ENCODE data around the gene TRIM36.

TRIM36 gene

DNA sequence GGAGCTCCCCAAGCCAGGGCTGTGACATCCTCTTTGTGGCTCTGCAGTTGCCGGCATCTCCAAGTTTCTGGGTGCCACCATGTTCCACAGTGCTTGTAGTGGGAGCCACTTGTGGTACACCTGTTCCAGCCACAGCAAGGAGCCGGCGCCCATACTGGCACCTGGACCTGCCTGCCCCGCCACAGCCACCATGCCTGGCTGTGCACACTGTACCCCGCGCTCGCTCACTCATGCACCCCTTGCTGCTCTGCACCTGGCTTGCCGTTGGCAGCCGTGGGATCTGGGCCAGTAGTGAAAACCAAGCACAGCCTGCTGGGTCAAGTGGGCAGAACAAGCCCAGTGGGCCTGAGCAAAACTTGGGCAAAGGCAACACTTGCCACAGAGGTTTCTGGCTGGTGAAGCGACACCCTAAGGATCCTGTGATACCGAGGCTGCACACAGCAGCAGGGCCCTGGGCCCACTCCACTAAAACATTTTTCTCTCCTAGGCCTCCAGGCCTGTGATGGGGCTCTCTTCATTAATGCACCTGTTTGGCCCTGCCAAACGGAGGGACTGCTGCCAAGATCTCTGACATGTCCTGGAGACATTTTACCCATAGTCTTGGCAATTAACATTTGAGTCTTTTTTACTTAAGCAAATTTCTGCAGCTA lies 2.8 kb downstream of the TRIM36 start:
- DNase-seq, result no peak

DNA sequence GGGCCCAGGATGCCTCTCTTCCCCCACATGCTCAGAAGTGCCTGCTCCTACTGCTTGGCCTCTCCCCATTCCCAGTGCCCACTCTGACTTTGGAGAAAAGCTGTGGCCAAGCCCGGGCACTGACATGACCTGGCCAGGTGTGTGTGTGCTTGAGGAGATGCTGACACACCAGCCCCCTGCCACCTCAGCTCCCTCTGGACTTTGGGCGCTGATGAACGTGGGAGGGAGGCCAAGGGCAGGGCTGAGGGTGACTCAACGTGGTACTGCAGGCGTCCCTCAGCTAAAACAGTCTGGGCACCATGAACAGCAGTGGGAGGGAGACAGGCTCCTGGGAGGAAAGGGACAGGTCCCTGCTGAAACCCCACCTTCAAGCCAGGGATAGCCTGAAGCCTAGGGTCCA lies 3.9 kb downstream of the TRIM36 start:
- no peak for DNase-seq

DNA sequence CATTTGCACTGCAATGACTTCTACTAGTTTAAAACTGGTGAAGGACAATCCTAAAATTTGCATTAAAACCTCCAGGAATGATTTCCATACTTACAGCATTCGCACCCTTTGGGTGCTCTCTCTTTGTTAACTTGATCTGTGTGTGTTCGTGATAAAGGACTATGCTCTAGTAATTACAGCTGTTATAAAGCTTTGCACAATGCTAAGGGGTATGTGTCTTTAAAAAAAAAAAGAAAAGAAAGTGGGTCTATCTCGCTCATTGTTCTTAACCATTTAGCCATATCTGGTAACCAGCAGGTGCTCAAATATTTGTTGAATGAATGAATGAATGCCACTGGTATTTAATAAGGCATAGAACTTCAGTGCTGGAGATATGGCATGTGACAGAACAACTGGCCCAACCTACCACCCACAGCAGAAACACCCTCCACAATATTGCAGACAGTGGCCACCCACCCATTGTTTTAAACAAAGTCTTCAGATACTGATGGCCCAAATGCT lies 8.7 kb downstream of the TRIM36 start:
- DNase-seq, result no peak

DNA sequence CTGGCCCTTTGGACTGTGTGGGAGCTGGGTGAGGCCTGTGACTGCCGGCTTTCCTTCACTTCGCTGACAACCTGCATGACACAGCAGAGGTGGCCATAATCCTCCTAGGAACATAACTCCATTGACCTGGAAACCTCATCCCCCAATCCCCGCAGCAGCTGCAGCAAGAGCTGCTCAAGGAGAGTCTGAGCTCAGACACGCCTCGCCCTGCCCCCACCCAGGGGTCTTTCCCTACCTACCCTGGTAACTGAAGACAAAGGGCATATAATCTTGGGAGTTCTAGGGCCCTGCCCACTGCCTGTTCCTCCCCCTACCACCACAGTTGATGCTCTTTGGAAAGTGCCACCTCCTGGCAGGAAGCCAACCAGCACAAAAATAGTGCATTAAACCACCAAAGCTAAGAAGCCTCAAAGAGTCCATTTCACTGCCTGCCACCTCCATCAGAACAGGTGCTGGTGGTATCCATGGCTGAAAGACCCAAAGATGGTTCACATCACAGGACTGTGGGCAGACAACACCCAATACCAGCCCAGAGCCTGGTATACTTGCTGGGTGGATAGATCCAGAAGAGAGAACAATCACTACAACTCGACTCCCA lies 18.4 kb downstream of the TRIM36 start:
- no peak for DNase-seq

DNA sequence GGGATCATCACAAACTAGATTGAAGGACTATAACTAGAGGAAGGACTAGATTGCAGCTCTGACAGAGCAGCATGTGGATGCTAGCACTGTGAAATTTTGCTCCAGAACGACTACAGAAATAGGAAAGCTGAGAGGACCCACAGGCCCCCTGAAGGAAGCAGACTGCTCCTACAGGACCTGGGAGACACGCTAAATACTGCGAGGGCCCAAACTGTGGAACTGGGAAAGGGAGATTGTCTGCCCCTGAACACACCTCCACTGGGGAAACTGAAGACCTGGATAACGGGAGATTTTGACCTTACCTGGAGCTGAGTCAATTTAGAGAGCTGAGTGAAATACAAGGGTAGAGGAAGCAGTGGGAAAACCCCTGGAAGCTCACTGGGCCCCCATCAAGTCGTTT lies 19.2 kb downstream of the TRIM36 start:
- DNase-seq, result no peak

DNA sequence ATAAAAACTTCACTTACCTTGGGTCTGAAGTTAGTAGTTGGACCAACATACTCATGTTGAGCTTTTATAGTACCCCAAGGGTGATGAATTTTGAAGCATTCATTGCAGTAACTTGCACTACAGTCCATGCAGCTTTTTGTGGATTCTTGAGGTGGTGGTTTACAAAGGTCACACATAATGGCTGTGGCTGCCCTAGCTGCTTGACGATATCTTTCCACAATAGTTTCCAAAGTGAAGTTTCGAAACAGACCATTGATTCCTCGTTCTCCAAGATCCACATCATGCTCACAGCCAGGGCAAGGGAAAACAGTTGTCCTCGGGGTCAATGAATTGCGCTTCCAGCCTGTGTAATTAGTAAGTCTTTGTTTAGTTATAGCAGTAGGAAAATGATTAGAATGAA lies 22.7 kb downstream of the TRIM36 start:
- DNase-seq, result no peak

DNA sequence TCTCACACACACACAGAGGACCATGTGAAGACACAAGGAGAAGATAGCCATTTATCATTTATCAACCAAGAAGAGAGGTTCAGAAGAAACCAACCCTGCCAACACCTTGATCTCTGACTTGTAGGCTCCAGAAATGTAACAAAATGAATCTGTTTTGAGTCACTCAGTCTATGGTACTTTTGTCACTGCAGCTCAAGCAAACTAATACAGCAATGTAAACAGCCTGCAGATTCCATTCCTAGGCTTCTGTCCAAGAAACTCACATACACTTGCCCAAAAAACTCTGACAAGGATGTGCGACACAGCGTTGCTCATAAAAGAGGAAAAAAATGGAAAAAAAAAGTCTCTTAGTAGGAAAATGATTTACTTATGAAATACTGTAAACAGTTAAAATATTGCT lies 33.4 kb downstream of the TRIM36 start:
- no peak for DNase-seq

DNA sequence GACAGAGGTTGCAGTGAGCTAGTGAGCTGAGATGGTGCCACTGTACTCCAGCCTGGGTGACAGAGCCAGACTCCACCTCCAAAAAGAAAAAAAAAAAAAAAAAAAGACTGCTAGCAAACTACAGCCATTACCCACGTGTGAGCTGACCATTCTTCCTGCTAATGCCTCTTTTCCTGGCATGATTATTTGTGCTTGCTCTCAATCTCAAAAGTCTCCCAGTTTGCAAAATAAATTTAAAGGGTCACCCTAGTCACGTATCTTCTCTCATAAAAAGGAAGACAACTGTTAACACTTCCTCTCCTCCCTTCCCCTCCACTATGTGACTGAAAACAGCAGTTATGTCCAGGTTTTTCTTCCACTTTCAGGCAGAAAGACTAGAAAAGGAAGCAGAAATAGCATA lies 37.2 kb downstream of the TRIM36 start:
- DNase-seq, result no peak

DNA sequence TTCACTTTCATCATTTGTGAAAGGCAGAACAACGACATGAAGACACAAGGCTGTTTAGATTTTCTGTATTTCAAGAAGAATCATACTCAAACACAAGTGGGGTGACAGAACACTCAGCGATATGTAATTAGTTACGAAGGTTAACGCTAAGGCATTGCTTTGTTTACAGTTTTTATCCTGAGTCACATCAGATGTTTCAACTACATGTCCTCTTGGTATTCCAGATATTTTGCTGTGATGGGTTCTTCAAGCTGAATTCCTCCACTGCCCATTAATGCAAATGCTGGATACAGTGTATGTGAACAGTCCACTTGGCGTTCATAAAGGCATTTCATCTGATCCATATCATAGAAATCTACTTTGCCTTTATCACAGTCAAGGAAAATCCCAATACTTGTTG lies 43.4 kb downstream of the TRIM36 start:
- DNase-seq, result no peak

DNA sequence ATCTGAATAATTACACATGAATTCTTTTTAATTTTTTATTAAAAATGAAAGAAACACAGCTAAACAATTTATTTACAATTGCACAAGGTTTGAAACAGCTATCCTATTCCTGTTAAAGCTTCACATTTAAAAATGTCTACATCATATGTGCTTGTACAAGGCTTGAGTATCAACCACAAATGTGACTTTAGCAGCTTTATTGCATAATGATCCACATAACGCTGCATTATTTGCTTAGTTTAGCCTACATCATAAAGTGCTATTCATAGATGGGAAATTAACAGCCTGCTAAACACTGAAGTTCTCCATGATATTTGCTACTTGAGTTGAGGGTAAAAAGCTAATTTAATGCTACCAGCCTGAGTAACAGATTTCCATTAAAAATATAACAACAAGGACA lies 45.0 kb downstream of the TRIM36 start:
- no peak for DNase-seq

DNA sequence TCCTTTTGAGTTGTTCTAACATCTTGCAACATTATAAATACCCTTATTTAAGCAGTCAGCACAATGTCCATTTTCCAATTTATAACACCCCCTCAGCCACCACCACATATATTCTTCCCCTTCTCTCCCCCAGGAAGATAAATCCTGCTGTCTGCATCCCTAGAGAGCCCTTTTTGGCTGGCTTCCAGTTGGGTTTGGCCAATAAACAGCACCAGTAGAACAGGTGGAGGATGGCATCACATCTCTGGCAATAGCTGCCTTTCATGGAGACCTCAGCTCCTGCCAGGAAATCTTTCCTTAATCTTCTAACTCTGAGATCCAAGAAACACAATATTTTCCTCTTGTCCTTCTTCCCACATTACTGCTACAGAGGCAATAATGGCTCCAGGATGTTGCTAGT lies 53.7 kb downstream of the TRIM36 start:
- no peak for DNase-seq

DNA sequence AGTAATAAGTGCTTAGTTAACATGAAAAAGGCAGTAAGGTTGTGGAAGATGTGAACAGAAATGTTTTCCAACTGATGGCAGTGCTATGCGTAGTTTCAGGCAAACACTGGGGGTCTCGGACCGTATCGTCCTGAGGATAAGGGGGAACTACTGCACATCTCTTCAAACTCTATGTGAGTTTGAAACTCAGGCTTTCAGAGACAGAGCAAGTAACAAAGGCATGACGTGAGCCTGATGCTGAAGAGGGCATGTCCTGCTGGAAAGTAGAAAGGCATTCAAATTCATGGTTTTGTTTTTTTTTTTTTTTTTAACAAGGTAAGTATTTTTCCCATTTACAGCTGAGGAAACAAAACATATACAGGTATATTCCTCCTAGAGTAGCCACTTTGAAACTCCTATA lies 59.9 kb downstream of the TRIM36 start:
- DNase-seq, result no peak

DNA sequence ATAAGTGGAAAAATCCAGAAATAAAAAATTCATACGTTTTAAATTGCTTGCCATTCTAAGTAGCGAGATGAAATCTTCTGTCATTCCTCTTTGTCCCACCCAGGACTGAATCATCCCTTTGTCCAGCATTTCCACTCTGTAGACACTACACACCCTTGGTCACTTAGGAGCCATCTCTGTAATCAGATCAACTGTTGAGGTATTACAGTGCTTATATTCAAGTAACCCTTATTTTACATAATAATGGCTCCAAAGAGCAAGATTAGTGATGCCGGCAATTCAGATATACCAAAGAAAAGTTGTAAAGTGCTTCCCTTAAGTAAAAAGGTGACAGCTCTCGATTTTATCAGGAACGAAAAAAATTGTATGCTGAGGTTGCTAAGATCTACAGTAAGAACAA lies 60.4 kb downstream of the TRIM36 start:
- DNase-seq, result no peak

DNA sequence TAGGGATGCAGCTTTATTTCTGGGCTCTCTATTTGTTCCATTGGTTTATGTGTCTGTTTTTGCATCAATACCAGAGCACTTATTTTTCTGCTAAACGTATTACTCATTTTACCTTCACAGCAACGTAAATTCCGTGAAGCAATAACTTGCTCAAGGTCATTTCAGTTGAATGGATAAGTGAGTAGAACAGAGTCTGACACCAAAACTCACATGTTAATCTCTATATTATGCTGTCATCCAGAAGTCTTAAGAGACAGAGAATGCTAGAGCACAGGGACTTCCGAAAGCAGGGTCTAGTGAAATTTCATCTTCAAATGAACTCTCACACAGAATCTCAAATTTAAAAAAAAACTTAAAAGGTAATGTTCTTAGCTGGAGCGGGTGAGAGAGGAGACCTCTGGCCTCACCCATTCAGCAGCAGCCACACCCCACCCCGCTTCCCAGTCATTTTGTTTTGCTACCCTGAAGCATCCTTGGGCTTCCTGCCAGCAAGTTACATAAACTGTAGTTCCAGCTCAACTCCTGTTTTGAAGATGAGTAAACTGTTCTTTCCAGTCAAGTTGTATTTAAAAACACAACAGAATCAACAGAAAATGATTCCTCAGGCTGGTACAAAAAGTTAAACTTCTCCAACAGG lies 69.3 kb downstream of the TRIM36 start:
- DNase-seq, result no peak

DNA sequence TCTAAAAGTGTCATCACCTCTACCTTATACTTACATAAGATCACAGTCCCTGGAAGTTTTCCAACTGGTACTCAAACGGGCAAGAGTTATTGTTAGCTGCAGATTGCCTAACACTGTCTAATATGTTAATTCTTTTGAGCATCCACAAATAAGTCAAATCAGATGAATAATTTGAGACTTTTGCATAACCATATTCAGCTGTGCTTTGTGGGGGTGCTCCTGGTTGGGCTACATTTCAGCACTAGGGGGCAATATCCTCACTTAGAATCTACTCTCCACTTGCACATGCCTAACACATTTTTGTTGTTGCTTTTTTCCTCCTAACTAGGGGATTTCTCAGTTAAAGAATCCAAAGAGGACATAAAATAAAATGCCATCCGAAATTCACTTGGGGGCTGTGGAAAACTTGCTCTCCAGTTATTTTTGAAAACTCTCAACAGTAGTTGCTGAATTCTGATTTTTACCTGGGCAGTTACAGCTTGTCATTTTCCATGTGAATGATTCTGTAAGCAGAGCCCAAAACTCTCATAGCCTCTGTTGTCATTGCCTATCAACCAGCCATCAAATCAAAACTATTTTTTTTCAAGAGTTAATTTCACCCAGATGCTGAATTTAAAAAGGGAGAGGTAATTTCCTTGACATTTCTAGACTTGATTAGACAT lies 71.5 kb downstream of the TRIM36 start:
- peak; percentile 43 for DNase-seq

DNA sequence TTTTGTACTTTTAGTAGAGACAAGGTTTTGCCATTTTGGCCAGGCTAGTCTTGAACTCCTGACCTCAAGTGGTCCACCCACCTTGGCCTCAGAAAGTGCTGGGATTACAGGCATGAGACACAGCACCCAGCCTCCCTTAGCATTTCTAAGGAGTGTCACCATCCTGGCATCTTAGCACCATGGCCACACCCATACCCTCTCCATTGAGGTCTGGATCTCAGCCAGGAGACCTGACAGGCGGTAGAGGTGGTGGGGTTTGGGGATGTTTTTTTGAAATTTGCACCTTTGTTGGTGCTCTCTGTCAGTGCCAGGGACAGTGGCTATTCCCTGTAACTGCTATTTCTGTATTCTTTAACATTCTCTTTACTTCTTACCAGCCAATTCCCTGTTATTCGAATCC lies 72.5 kb downstream of the TRIM36 start:
- DNase-seq, result no peak

DNA sequence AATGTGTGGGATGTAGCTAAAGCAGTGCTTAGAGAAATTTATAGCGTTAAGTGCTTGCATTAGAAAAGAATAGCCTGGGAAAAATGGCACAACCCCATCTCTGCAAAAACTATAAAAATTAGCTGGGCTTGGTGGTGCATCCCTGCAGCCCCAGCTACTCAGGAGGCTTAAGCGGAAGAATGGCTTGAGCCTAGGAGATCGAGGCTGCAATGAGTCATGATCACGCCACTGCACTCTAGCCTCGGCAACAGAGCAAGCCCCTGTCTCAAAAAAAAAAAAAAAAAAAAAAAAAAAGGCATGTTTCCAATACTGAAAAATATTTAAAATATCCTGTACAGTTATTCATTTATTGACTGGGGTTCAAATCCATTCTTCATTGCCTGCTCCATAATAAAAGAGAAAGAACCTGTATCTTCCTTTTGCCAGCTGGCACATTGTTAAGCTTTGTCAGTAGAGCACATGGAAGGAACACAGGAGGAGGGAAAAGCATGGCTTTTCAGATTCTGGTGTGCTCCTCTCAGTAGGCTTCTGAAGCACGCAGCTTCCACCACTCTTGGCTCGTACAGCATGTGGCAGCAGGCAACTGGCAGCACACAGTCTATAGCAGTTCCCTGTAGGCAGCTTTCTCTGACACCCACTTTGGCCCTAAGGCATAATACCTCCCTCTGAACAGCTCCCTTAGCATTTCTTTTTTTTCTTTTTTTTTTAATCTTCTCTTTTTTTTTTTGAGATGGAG lies 73.5 kb downstream of the TRIM36 start:
- DNase-seq, result no peak

DNA sequence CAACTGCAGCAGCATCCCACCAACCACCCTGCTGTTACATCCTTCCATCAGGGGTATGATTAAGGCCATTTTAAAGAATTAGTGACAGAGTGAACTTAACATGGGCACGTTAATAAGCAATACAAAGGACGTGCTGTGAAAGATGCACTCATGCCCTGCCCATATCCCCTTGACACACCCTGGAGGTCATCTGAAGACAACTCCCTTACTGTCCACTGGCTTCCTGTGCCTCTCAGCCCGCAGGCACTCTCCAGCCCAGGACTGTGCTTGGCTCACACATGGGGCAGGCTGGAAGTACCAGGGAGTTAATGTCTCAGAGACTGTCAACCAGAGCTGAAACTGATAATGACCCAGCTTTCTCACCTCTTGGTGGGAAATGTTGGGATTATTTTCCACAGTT lies 81.8 kb downstream of the TRIM36 start:
- DNase-seq, result no peak

DNA sequence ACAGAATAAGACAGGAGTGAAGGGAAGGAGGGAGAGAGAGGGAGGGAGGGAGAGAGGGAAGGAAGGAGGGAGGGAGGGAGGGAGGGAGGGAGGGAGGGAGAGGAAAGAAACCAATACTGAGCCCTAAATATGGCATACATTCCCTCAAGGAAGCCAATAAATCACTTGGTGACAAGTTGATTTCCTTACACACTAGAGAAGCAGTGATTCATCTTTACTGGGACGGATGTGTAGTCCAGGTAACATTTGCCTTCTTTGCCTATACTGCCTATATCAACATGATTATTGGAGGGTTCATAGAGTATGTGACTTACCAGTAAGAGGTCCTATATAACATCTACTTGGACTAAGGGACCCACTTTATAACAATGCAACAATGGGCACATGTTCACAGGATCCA lies 83.2 kb downstream of the TRIM36 start:
- no peak for DNase-seq

DNA sequence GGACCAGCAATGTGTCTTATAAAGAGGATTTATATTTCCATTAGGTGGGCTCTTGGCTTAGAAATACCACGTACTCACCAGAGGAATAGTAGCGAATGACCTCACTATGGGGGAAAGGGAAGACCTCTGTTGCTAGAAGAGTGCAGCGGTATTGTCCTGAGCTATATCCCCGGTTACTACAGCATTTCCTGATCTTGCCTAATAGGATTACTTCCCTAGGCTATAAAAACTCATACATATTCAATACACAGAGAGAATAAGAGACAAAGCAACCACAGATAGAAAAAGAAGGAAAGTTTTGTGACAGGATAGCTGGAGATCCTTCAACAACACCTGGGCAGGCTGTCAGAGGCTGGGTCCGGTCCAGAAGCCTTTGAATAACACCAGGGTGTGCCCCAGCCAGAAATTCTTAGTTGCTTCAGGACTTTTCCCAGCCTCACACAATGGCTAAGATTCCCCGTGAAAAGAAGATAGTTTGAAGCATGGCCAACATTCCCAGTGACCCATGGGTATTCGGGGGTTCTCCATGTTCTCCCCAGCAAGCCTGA lies 85.4 kb downstream of the TRIM36 start:
- DNase-seq, result no peak

DNA sequence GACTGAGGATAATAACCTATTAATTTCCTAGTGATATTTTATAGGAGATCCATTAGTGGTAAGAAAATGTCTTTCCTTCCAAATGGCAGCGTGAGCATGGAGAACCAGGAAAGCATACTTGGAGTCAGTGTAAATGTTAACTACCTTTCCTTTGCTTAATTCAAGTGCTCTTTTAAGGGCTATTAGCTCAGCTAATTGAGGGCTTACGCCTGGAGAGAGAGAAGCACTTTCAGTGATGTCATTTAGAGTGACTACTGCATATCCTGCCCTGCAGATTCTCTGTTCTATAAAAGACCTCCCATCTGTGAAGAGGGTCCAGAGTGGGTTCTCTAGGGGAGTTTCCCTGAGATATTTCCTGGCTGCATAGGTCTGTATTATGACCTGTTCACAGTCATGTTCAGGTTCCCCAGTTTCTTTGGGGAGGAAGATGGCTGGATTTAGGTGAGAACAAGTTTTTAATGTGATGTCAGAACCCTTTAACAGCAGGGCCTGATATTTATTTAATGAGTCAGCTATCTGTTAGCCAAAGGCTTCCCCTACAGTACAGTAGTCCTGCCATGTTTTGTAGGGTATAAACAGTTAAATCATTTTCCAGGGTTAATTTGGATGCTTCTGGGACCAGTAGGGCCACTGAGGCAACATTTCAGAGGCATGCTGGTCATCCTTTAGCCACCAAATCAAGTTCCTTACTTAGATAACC lies 89.6 kb downstream of the TRIM36 start:
- DNase-seq, result no peak

All from fibroblast of upper back skin (primary cell).